DOHH2 (cell line): ENCODE data around the gene ST3GAL2.

Experiments
- EZH2phosphoT487 ChIP-seq: fragments of 200-600 bp; sonication (generic); IDR thresholded peaks from 2 replicates; pipeline ENCODE4 v1.6.1; 2017; ENCODE audit warnings: borderline replicate concordance, mild to moderate bottlenecking, antibody characterized with exemption, low read length, moderate library complexity, mixed read lengths
- TF ChIP-seq, protein P1 (sequence below): fragments of 200-600 bp; sonication (generic); IDR thresholded peaks from one replicate; pipeline ENCODE4 v1.5.1; 2014; ENCODE audit warnings: antibody characterized with exemption, mild to moderate bottlenecking, low read depth, low read length; ENCODE audit not compliant: poor library complexity, severe bottlenecking

- TF ChIP-seq, protein P1, sequence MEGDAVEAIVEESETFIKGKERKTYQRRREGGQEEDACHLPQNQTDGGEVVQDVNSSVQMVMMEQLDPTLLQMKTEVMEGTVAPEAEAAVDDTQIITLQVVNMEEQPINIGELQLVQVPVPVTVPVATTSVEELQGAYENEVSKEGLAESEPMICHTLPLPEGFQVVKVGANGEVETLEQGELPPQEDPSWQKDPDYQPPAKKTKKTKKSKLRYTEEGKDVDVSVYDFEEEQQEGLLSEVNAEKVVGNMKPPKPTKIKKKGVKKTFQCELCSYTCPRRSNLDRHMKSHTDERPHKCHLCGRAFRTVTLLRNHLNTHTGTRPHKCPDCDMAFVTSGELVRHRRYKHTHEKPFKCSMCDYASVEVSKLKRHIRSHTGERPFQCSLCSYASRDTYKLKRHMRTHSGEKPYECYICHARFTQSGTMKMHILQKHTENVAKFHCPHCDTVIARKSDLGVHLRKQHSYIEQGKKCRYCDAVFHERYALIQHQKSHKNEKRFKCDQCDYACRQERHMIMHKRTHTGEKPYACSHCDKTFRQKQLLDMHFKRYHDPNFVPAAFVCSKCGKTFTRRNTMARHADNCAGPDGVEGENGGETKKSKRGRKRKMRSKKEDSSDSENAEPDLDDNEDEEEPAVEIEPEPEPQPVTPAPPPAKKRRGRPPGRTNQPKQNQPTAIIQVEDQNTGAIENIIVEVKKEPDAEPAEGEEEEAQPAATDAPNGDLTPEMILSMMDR: no peak
- no peak for TF ChIP-seq EZH2phosphoT487
Observed at GRCh38 chr16:70412385-70412784, 26.5 kb downstream of the ST3GAL2 start.
